ENCODE data around the gene PIGZ.

The PIGZ gene

GRCh38 chr3:196994056-196994455 lies 25.4 kb upstream of the PIGZ start:
- Histone ChIP-seq H3K36me3 (ENCODE audit: control insufficient read depth in 1 of 2, insufficient read depth in 2 of 2, low read length in 2 of 2) (no peaks in the 10 kb centered on the region), H3K14ac (ENCODE audit: low read length) (no peak overlapping the region), H3K4me3 (ENCODE audit: low read depth, low read length) (no peak overlapping the region), H3K9ac (ENCODE audit: low read length) (no peak overlapping the region), H3K4me1 (ENCODE audit: control insufficient read depth in 1 of 2, insufficient read depth in 2 of 2, low read length in 2 of 2) (no peaks in the 10 kb centered on the region), H4K12ac (ENCODE audit: low read depth, low read length) (no peak overlapping the region), H2AK5ac (ENCODE audit: low read length) (no peak overlapping the region), H2BK5ac (ENCODE audit: low read depth, low read length, poor library complexity) (no peak overlapping the region), H3K9me3 (ENCODE audit: insufficient read depth, low read depth, low read length) (peaks cover 7% of the 10 kb centered on the region), H4K8ac (ENCODE audit: low read depth, low read length) (no peak overlapping the region), H3K27me3 (ENCODE audit: insufficient read depth, low read length) (no peaks in the 10 kb centered on the region), H3K27ac (ENCODE audit: low read depth, low read length) (no peak overlapping the region), H2BK12ac (ENCODE audit: low read length) (no peak overlapping the region), H3K4ac (ENCODE audit: low read depth, low read length) (no peak overlapping the region), H3K79me2 (ENCODE audit: control insufficient read depth, insufficient read depth, low read length, poor library complexity) (no peaks in the 10 kb centered on the region), H2AFZ (ENCODE audit: insufficient read depth, low read length, poor library complexity) (no peak overlapping the region), H3K18ac (ENCODE audit: low read length) (no peak overlapping the region), H3K23ac (ENCODE audit: low read length) (no peak overlapping the region), H4K91ac (ENCODE audit: low read depth, low read length) (no peak overlapping the region), H3K4me2 (ENCODE audit: low read length) (no peak overlapping the region), H2BK120ac (ENCODE audit: insufficient read depth, low read length, poor library complexity) (no peak overlapping the region), H3K79me1 (ENCODE audit: low read length) (no peaks in the 10 kb centered on the region)
- no peak for DNase-seq
- WGBS (ENCODE audit: extremely low coverage, insufficient coverage, insufficient read length) = no CpG with 5 or more reads among the region's 16 CpGs

- Histone ChIP-seq H2BK12ac (ENCODE audit: low read length) (no peak overlapping the region), H2AK5ac (ENCODE audit: low read length) (no peak overlapping the region), H2AFZ (ENCODE audit: insufficient read depth, low read length, poor library complexity) (no peak overlapping the region), H4K8ac (ENCODE audit: low read depth, low read length) (no peak overlapping the region), H2BK120ac (ENCODE audit: insufficient read depth, low read length, poor library complexity) (no peak overlapping the region), H3K4me2 (ENCODE audit: low read length) (no peak overlapping the region), H3K27ac (ENCODE audit: low read depth, low read length) (no peak overlapping the region), H3K79me2 (ENCODE audit: control insufficient read depth, insufficient read depth, low read length, poor library complexity) (no peaks in the 10 kb centered on the region), H3K4me3 (ENCODE audit: low read depth, low read length) (no peak overlapping the region), H3K9ac (ENCODE audit: low read length) (no peak overlapping the region), H3K4ac (ENCODE audit: low read depth, low read length) (no peak overlapping the region), H3K27me3 (ENCODE audit: insufficient read depth, low read length) (no peaks in the 10 kb centered on the region), H3K79me1 (ENCODE audit: low read length) (no peaks in the 10 kb centered on the region), H3K14ac (ENCODE audit: low read length) (no peak overlapping the region), H3K23ac (ENCODE audit: low read length) (no peak overlapping the region), H4K91ac (ENCODE audit: low read depth, low read length) (no peak overlapping the region), H3K36me3 (ENCODE audit: control insufficient read depth in 1 of 2, insufficient read depth in 2 of 2, low read length in 2 of 2) (no peaks in the 10 kb centered on the region), H3K9me3 (ENCODE audit: insufficient read depth, low read depth, low read length) (peaks cover 7% of the 10 kb centered on the region), H3K18ac (ENCODE audit: low read length) (no peak overlapping the region), H4K12ac (ENCODE audit: low read depth, low read length) (no peak overlapping the region), H3K4me1 (ENCODE audit: control insufficient read depth in 1 of 2, insufficient read depth in 2 of 2, low read length in 2 of 2) (no peaks in the 10 kb centered on the region), H2BK5ac (ENCODE audit: low read depth, low read length, poor library complexity) (no peak overlapping the region)
- DNase-seq = no peak
- WGBS (ENCODE audit: extremely low coverage, insufficient coverage, insufficient read length) = no CpG with 5 or more reads among the region's 17 CpGs
Observed at GRCh38 chr3:196992461-196993065, 23.9 kb upstream of the PIGZ start.

- no peak for DNase-seq
Observed at GRCh38 chr3:196991581-196992460, 23.2 kb upstream of the PIGZ start.

GRCh38 chr3:196990601-196991007 lies 22.0 kb upstream of the PIGZ start:
- H3K27me3 ChIP-seq (ENCODE audit: insufficient read depth, low read length) = no peaks in the 10 kb centered on the region
- H3K9me3 ChIP-seq (ENCODE audit: insufficient read depth, low read depth, low read length) = peaks cover 5% of the 10 kb centered on the region
- no peak overlapping the region for H4K12ac ChIP-seq (ENCODE audit: low read depth, low read length)
- H2AK5ac ChIP-seq (ENCODE audit: low read length) = no peak overlapping the region
- no peak for DNase-seq
- no peak overlapping the region for H2BK12ac ChIP-seq (ENCODE audit: low read length)
- H3K4me2 ChIP-seq (ENCODE audit: low read length) = no peak overlapping the region
- no peaks in the 10 kb centered on the region for H3K79me1 ChIP-seq (ENCODE audit: low read length)
- H3K4me3 ChIP-seq (ENCODE audit: low read depth, low read length) = no peak overlapping the region
- no peak overlapping the region for H3K14ac ChIP-seq (ENCODE audit: low read length)
- H3K4ac ChIP-seq (ENCODE audit: low read depth, low read length) = no peak overlapping the region
- no CpG with 5 or more reads among the region's 10 CpGs for WGBS (ENCODE audit: extremely low coverage, insufficient coverage, insufficient read length)
- H4K8ac ChIP-seq (ENCODE audit: low read depth, low read length) = no peak overlapping the region
- no peaks in the 10 kb centered on the region for H3K79me2 ChIP-seq (ENCODE audit: control insufficient read depth, insufficient read depth, low read length, poor library complexity)
- H3K36me3 ChIP-seq (ENCODE audit: control insufficient read depth in 1 of 2, insufficient read depth in 2 of 2, low read length in 2 of 2) = no peaks in the 10 kb centered on the region
- no peak overlapping the region for H2BK120ac ChIP-seq (ENCODE audit: insufficient read depth, low read length, poor library complexity)
- no peak overlapping the region for H4K91ac ChIP-seq (ENCODE audit: low read depth, low read length)
- no peak overlapping the region for H3K18ac ChIP-seq (ENCODE audit: low read length)
- H2BK5ac ChIP-seq (ENCODE audit: low read depth, low read length, poor library complexity) = no peak overlapping the region
- H3K9ac ChIP-seq (ENCODE audit: low read length) = no peak overlapping the region
- no peak overlapping the region for H3K27ac ChIP-seq (ENCODE audit: low read depth, low read length)
- no peak overlapping the region for H2AFZ ChIP-seq (ENCODE audit: insufficient read depth, low read length, poor library complexity)
- no peak overlapping the region for H3K23ac ChIP-seq (ENCODE audit: low read length)
- no peaks in the 10 kb centered on the region for H3K4me1 ChIP-seq (ENCODE audit: control insufficient read depth in 1 of 2, insufficient read depth in 2 of 2, low read length in 2 of 2)

More at GRCh38 chr3:196991581-196992460, 23.2 kb upstream of the PIGZ start:
- H2BK12ac ChIP-seq (ENCODE audit: low read length) = no peak overlapping the region
- no peak overlapping the region for H2AK5ac ChIP-seq (ENCODE audit: low read length)
- no peak overlapping the region for H4K8ac ChIP-seq (ENCODE audit: low read depth, low read length)
- no peaks in the 10 kb centered on the region for H3K79me1 ChIP-seq (ENCODE audit: low read length)
- H3K4me3 ChIP-seq (ENCODE audit: low read depth, low read length) = no peak overlapping the region
- H2BK5ac ChIP-seq (ENCODE audit: low read depth, low read length, poor library complexity) = no peak overlapping the region
- no peak overlapping the region for H3K9ac ChIP-seq (ENCODE audit: low read length)
- peaks cover 5% of the 10 kb centered on the region for H3K9me3 ChIP-seq (ENCODE audit: insufficient read depth, low read depth, low read length)
- H3K14ac ChIP-seq (ENCODE audit: low read length) = no peak overlapping the region
- H2AFZ ChIP-seq (ENCODE audit: insufficient read depth, low read length, poor library complexity) = no peak overlapping the region
- H2BK120ac ChIP-seq (ENCODE audit: insufficient read depth, low read length, poor library complexity) = no peak overlapping the region
- no peaks in the 10 kb centered on the region for H3K4me1 ChIP-seq (ENCODE audit: control insufficient read depth in 1 of 2, insufficient read depth in 2 of 2, low read length in 2 of 2)
- no CpG with 5 or more reads among the region's 28 CpGs for WGBS (ENCODE audit: extremely low coverage, insufficient coverage, insufficient read length)
- H3K27ac ChIP-seq (ENCODE audit: low read depth, low read length) = no peak overlapping the region
- no peak overlapping the region for H3K23ac ChIP-seq (ENCODE audit: low read length)
- H3K36me3 ChIP-seq (ENCODE audit: control insufficient read depth in 1 of 2, insufficient read depth in 2 of 2, low read length in 2 of 2) = no peaks in the 10 kb centered on the region
- no peaks in the 10 kb centered on the region for H3K79me2 ChIP-seq (ENCODE audit: control insufficient read depth, insufficient read depth, low read length, poor library complexity)
- no peak overlapping the region for H3K4me2 ChIP-seq (ENCODE audit: low read length)
- no peak overlapping the region for H3K4ac ChIP-seq (ENCODE audit: low read depth, low read length)
- H4K91ac ChIP-seq (ENCODE audit: low read depth, low read length) = no peak overlapping the region
- H4K12ac ChIP-seq (ENCODE audit: low read depth, low read length) = no peak overlapping the region
- H3K27me3 ChIP-seq (ENCODE audit: insufficient read depth, low read length) = no peaks in the 10 kb centered on the region
- no peak overlapping the region for H3K18ac ChIP-seq (ENCODE audit: low read length)
